HepG2 (cell line): ENCODE results near the gene PNLDC1. TPM values are rescaled to one million over a fixed set of nuclear protein-coding genes. Genes with fewer than 3 reads are reported as not detected.

Experiments used
- ASH2L ChIP-seq: fragments of 300-600, 200-600 bp; sonication (generic); IDR thresholded peaks from 2 replicates; pipeline ENCODE4 v1.7.0; 2017; ENCODE audit warnings: low read depth, mild to moderate bottlenecking, moderate library complexity, mixed read lengths, low read length; ENCODE audit not compliant: insufficient read length
- ATRX ChIP-seq: sonication (generic); formaldehyde crosslinking; IDR thresholded peaks from 2 replicates; pipeline ENCODE4 v1.4.0; 2020; ENCODE audit warnings: missing genetic modification reagents, borderline replicate concordance
- ETS1 ChIP-seq: sonication (generic); formaldehyde crosslinking; IDR thresholded peaks from 2 replicates; pipeline ENCODE4 v1.4.0; 2020; ENCODE audit warnings: missing genetic modification reagents
- HNF4G ChIP-seq, 2 experiments: sonication (generic) in 1 of 2; formaldehyde crosslinking in 1 of 2; IDR thresholded peaks; 2 replicates each; pipeline versions ENCODE4 v1.4.0 to v1.6.1; 2011 to 2020; ENCODE audit warnings: borderline replicate concordance in 2 of 2, low read depth in 2 of 2, mild to moderate bottlenecking in 2 of 2, low read length in 1 of 2, missing genetic modification reagents in 1 of 2, moderate library complexity in 1 of 2
- HNRNPUL1 ChIP-seq: fragments of 200-400 bp; formaldehyde crosslinking; IDR thresholded peaks from 2 replicates; pipeline ENCODE4 v1.6.1; 2017; ENCODE audit warnings: low read depth, mild to moderate bottlenecking, low read length, moderate library complexity
- MXI1 ChIP-seq: IDR thresholded peaks from 3 replicates; pipeline ENCODE4 v1.6.1; 2012; ENCODE audit warnings: low read depth, low read length, inconsistent platforms, borderline replicate concordance
- NFIB ChIP-seq: sonication (generic); formaldehyde crosslinking; IDR thresholded peaks from 2 replicates; pipeline ENCODE4 v1.9.0; 2021; ENCODE audit warnings: missing genetic modification reagents, mild to moderate bottlenecking, borderline replicate concordance
- POLR2A ChIP-seq, 2 experiments: IDR thresholded peaks; 2 replicates each; pipeline ENCODE4 v1.6.1; 2011; ENCODE audit warnings: low read depth in 2 of 2, low read length in 2 of 2, mild to moderate bottlenecking in 1 of 2, moderate library complexity in 1 of 2; ENCODE audit not compliant: insufficient read depth in 1 of 2
- SRSF4 ChIP-seq: fragments of 200-400 bp; formaldehyde crosslinking; IDR thresholded peaks from one replicate; pipeline ENCODE4 v1.6.1; 2018; ENCODE audit warnings: mild to moderate bottlenecking, low read depth, low read length, moderate library complexity; ENCODE audit not compliant: poor library complexity, severe bottlenecking
- ZIK1 ChIP-seq: sonication (generic); formaldehyde crosslinking; IDR thresholded peaks from 2 replicates; pipeline ENCODE4 v1.5.0; 2020; ENCODE audit warnings: mild to moderate bottlenecking, low read depth, missing genetic modification reagents, borderline replicate concordance
- ZNF225 ChIP-seq: sonication (generic); formaldehyde crosslinking; IDR thresholded peaks from 2 replicates; pipeline ENCODE4 v1.4.0; 2020; ENCODE audit warnings: mild to moderate bottlenecking, missing genetic modification reagents
- ZNF431 ChIP-seq: sonication (generic); formaldehyde crosslinking; IDR thresholded peaks from 2 replicates; pipeline ENCODE4 v1.9.0; 2022; ENCODE audit warnings: missing genetic modification reagents, low read depth, mild to moderate bottlenecking, borderline replicate concordance
- ZNF563 ChIP-seq: sonication (generic); formaldehyde crosslinking; IDR thresholded peaks from 2 replicates; pipeline ENCODE4 v1.8.0; 2022; ENCODE audit warnings: mild to moderate bottlenecking, moderate library complexity, missing genetic modification reagents
- polyA plus RNA-seq, 8 experiments: library from polyadenylated mRNA; depleted of rRNA in 3 of 8; stranded (reverse) in 7 of 8; unstranded in 1 of 8; fragments of >200 nt; fragmentation: Illumina TruSeq in 4 of 8; extraction: Trizol in 4 of 8; gene quantifications; 2 replicates each; pipeline versions ENCODE4 v1.2.1 to v1.2.3, GENCODE V29; 2011 to 2016; ENCODE audit warnings: low read depth in 4 of 8, missing spikeins in 1 of 8, mixed read lengths in 1 of 8; ENCODE audit not compliant: insufficient read depth in 1 of 8
- total RNA-seq, 5 experiments: library from RNA; depleted of rRNA; stranded (reverse); fragments of >200 nt; fragmentation: Illumina TruSeq; extraction: Trizol; gene quantifications; 2 replicates each; pipeline ENCODE4 v1.2.3, GENCODE V29; 2016; ENCODE audit warnings: low read depth in 1 of 5
- TF ChIP-seq, protein P1 (sequence below): sonication (generic); formaldehyde crosslinking; IDR thresholded peaks from one replicate; pipeline ENCODE4 v1.5.1; 2020; ENCODE audit warnings: mild to moderate bottlenecking, missing genetic modification reagents; ENCODE audit errors: not compliant biosample characterization
- TF ChIP-seq, protein P2 (sequence below): sonication (generic); formaldehyde crosslinking; IDR thresholded peaks from 2 replicates; pipeline ENCODE4 v1.8.1; 2022; ENCODE audit warnings: low read depth, mild to moderate bottlenecking, missing genetic modification reagents

PNLDC1 gene
- total and polyA plus RNA-seq, 2 of the 13 experiments (the other 11 are each of a cell fraction or from before 2014, with no cell fraction given): not detected

- no peak for TF ChIP-seq ETS1 (CRISPR knock-in tag)
- TF ChIP-seq ASH2L: peak; percentile 81
- no peak for TF ChIP-seq HNRNPUL1
- TF ChIP-seq ZNF225 (CRISPR knock-in tag): no peak
- no peak; the same call in 1 of the 2 replicates for TF ChIP-seq ZIK1 (CRISPR knock-in tag)
- TF ChIP-seq, protein P1, sequence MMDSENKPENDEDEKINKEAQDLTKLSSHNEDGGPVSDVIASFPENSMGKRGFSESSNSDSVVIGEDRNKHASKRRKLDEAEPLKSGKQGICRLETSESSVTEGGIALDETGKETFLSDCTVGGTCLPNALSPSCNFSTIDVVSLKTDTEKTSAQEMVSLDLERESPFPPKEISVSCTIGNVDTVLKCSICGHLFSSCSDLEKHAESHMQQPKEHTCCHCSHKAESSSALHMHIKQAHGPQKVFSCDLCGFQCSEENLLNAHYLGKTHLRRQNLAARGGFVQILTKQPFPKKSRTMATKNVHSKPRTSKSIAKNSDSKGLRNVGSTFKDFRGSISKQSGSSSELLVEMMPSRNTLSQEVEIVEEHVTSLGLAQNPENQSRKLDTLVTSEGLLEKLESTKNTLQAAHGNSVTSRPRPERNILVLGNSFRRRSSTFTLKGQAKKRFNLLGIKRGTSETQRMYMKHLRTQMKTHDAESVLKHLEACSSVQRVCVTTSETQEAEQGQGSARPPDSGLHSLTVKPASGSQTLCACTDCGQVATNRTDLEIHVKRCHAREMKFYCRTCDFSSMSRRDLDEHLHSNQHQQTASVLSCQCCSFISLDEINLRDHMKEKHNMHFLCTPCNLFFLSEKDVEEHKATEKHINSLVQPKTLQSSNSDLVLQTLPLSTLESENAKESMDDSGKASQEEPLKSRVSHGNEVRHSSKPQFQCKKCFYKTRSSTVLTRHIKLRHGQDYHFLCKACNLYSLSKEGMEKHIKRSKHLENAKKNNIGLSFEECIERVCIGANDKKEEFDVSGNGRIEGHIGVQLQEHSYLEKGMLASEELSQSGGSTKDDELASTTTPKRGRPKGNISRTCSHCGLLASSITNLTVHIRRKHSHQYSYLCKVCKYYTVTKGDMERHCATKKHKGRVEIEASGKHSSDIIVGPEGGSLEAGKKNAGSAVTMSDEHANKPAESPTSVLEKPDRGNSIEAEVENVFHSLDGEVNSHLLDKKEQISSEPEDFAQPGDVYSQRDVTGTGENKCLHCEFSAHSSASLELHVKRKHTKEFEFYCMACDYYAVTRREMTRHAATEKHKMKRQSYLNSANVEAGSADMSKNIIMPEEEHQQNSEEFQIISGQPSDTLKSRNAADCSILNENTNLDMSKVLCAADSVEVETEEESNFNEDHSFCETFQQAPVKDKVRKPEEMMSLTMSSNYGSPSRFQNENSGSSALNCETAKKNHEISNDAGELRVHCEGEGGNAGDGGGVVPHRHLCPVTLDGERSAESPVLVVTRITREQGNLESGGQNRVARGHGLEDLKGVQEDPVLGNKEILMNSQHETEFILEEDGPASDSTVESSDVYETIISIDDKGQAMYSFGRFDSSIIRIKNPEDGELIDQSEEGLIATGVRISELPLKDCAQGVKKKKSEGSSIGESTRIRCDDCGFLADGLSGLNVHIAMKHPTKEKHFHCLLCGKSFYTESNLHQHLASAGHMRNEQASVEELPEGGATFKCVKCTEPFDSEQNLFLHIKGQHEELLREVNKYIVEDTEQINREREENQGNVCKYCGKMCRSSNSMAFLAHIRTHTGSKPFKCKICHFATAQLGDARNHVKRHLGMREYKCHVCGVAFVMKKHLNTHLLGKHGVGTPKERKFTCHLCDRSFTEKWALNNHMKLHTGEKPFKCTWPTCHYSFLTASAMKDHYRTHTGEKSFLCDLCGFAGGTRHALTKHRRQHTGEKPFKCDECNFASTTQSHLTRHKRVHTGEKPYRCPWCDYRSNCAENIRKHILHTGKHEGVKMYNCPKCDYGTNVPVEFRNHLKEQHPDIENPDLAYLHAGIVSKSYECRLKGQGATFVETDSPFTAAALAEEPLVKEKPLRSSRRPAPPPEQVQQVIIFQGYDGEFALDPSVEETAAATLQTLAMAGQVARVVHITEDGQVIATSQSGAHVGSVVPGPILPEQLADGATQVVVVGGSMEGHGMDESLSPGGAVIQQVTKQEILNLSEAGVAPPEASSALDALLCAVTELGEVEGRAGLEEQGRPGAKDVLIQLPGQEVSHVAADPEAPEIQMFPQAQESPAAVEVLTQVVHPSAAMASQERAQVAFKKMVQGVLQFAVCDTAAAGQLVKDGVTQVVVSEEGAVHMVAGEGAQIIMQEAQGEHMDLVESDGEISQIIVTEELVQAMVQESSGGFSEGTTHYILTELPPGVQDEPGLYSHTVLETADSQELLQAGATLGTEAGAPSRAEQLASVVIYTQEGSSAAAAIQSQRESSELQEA (CRISPR knock-in tag): no peak
- peak; percentile 66; the same call in 1 of the 3 replicates for TF ChIP-seq MXI1
- TF ChIP-seq ZNF563 (CRISPR knock-in tag): no peak; the same call in 1 of the 2 replicates
- TF ChIP-seq ATRX: no peak
- TF ChIP-seq, protein P2, sequence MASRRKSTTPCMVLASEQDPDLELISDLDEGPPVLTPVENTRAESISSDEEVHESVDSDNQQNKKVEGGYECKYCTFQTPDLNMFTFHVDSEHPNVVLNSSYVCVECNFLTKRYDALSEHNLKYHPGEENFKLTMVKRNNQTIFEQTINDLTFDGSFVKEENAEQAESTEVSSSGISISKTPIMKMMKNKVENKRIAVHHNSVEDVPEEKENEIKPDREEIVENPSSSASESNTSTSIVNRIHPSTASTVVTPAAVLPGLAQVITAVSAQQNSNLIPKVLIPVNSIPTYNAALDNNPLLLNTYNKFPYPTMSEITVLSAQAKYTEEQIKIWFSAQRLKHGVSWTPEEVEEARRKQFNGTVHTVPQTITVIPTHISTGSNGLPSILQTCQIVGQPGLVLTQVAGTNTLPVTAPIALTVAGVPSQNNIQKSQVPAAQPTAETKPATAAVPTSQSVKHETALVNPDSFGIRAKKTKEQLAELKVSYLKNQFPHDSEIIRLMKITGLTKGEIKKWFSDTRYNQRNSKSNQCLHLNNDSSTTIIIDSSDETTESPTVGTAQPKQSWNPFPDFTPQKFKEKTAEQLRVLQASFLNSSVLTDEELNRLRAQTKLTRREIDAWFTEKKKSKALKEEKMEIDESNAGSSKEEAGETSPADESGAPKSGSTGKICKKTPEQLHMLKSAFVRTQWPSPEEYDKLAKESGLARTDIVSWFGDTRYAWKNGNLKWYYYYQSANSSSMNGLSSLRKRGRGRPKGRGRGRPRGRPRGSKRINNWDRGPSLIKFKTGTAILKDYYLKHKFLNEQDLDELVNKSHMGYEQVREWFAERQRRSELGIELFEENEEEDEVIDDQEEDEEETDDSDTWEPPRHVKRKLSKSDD (CRISPR knock-in tag): 0 out of 2 replicates have a peak, but pooled peaks have one; percentile 16
- peak; percentile 83 to 84 for TF ChIP-seq POLR2A (IDR thresholded peaks at IDR 0.05; ENCODE audit: insufficient read depth in 1 of 2, low read depth in 2 of 2, low read length in 2 of 2)
- no peak for TF ChIP-seq ZNF431 (CRISPR knock-in tag)
- TF ChIP-seq HNF4G (IDR thresholded peaks at IDR 0.05; ENCODE audit: borderline replicate concordance, low read depth, low read length): 0 out of 2 replicates have a peak, but pooled peaks have one; percentile 3
- no peak for TF ChIP-seq HNF4G (CRISPR knock-in tag; IDR thresholded peaks at IDR 0.05; ENCODE audit: borderline replicate concordance, low read depth)
- TF ChIP-seq NFIB (CRISPR knock-in tag): no peak
- TF ChIP-seq SRSF4: no peak
Measured at GRCh38 chr6:159790149-159790955, 9.7 kb upstream of the PNLDC1 start, which contains the start of gene MRPL18 (continued).
